Activated T-cell treated with anti-CD3 and anti-CD28 coated beads for 4 hours (primary cell): ENCODE data around the gene CACFD1.
"Not testable (repeated sequence)": the region's sequence is repeated elsewhere in the genome, so short reads cannot be mapped to it uniquely, and the experiment has no call there.

Source experiments
- DNase-seq: peaks from one replicate; pipeline ENCODE4 v3.0.0-alpha.2; 2020

Gene CACFD1

DNA sequence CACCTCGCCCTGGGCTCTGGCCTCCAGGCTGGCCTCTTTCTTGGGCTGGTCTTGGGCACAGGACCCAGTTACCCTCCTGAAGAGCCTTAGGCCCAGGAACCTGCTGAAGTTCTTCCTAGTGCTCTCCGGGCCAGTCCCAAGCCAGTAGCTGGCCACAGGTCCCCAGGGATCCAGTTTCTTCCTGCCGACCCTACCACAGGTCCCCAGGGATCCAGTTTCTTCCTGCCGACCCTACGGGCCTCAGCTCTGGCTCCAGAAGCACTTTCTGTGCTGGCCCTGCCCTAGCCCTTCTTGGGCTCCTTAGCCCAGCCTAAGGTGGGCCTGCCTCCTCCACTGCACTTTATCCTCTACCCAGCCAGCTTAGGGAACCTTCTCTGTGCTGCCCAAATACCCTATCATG is 18.2 kb upstream of the CACFD1 start:
- no peak for DNase-seq

DNA sequence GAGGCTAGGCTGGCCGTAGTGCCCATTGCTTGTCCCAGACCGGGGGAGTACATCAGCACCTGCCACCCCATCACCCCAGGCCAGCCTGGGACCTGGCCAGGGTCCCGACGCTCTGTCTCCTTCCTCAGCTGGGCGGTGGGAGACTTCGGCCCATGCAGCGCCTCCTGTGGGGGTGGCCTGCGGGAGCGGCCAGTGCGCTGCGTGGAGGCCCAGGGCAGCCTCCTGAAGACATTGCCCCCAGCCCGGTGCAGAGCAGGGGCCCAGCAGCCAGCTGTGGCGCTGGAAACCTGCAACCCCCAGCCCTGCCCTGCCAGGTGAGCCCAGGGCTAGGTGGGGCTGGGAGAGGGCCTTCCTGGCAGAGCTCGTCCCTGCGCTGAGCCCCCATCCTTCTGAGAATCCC is 16.5 kb upstream of the CACFD1 start:
- DNase-seq, result no peak

DNA sequence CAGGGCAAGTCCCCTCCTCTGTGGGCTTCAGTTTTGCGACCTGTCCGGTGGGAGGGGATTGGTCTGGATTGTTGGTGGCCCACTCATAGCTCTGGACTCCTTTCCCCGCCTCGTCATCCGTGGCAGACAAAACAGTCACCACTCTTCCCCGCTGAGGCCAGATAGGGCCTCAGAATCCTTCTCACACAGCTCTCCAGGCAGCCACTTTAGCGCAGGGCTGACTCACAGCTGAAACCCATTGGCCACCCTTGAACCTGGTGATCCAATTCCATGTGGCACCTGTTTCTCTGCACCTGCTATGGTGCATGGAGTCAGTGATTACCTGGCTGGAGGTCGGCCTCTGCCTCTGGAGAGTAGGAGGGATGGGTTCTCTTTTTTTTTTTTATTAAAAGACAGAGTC is 15.8 kb upstream of the CACFD1 start:
- no peak for DNase-seq

DNA sequence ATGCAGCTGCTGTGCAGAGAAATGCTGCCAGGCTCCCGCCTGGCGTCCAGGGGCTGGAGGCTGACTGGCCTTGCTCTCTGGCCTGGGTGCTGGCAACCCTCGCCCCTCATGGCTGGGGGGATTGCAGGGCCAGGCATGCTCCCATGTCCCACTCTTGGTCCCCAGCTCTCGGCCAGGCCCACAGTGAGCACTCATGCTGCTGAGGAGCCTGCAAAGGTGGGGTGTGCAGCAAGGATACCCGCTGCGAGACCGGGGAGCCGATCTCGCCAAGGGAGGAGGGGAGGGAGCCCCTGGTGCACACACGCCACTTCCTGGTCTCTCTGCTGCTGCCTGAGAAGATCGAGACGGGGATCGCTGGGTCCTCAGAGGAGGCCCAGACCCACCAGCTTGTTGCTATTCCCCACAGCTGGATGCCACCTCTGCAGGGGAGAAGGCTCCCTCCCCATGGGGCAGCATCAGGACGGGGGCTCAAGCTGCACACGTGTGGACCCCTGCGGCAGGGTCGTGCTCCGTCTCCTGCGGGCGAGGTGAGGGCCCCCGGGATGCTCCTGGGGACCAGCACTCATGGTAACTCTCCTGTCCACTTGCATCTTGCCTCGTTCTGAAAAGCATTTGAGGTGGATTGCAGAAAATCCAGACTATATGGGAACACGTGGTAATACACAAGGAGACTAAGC is 14.3 kb upstream of the CACFD1 start:
- no peak for DNase-seq

DNA sequence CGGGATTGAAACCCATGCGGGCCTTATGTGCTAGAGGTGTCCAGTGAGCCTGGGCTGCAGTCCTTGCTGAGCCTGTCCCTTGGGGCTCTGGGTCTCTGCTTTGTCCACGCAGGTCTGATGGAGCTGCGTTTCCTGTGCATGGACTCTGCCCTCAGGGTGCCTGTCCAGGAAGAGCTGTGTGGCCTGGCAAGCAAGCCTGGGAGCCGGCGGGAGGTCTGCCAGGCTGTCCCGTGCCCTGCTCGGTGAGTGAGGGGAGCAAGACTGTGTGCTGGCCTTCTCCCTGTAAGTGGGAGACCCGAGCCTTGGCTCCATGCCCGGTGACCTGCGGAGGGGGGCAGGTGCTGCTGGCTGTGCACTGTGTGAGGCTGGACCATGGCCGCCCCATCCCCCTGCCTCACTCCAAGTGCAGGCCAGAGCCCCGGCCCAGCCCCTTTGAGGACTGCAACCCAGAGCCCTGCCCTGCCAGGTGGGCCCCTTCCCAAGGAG is 11.2 kb upstream of the CACFD1 start:
- no peak for DNase-seq

DNA sequence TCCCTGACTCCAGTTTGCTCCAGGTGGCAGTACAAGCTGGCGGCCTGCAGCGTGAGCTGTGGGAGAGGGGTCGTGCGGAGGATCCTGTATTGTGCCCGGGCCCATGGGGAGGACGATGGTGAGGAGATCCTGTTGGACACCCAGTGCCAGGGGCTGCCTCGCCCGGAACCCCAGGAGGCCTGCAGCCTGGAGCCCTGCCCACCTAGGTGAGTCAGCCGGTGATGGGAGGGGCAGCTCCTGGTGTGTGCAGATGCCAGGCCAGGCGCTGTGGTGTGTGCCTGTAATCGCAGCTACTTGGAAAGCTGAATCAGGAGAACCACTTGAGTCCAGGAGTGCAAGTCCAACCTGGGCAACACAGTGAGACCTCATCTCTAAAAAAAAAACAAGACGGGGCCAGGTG is 10.0 kb upstream of the CACFD1 start:
- DNase-seq, result no peak

DNA sequence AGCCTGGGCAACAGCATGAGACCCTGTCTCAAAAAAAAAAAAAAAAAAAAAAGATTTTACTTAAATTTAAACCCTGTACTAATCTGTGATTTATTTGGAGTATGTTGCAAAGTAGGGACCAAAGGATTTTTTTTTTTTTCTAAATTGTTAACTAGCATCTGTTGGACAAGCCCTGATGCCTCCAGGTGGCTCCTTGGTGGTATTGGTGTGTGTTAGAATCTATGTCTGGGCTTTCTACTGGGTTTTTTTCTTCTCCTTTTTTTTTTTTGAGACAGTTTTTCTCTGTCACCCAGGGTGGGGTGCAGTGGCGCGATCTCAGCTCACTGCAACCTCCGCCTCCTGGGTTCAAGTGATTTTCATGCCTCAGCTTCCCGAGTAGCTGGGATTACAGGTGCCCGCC is 7.9 kb upstream of the CACFD1 start:
- DNase-seq, result not testable (repeated sequence)

DNA sequence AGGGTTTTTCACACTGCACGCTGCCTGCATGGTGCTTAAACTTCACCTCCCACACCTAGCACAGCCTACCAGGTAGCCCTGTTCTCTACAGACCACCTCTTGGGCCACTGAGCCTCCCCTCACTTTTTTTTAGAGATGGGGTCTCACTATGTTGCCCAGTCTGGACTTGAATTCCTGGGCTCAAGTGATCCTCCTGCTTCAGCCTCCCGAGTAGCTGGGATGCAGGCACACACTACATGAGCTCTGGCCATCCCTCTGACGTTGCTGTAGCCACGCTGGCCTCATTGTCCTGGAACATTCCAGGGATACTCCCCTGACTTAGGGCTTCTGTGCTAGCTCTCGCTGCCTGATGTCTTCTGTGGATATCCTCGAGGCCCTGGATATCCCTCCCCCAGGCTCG is 7.2 kb upstream of the CACFD1 start:
- DNase-seq, result no peak

DNA sequence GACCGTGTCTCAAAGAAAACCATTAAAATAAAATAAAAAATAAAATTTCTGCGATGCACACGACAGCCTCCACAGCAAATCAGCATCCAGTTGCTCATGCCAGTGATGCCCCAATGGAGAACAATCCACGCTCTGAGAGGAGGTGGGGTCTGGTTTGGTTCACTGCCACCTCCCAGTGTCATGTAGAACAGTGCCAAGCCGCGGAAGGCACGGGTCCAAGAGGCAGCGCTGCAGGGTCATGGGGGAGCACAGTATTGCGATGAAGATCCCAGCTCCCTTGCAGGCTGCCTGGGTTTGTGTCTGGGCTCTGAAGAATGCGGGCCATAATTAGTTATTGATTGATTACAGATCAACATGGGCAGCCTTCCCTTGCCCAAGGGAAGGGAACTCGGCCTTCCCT is 6.1 kb upstream of the CACFD1 start:
- DNase-seq, result no peak

DNA sequence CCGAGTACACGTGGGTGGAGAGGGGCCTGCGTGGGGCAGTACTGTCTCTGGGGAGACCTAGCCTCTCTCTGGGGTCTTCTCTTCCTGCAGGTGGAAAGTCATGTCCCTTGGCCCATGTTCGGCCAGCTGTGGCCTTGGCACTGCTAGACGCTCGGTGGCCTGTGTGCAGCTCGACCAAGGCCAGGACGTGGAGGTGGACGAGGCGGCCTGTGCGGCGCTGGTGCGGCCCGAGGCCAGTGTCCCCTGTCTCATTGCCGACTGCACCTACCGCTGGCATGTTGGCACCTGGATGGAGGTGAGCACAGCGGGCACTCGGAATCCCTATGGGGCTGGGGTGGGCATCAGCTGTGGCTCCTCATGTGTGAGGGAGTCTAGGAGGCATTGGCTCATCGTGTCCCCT is 5.5 kb upstream of the CACFD1 start:
- DNase-seq, result no peak

DNA sequence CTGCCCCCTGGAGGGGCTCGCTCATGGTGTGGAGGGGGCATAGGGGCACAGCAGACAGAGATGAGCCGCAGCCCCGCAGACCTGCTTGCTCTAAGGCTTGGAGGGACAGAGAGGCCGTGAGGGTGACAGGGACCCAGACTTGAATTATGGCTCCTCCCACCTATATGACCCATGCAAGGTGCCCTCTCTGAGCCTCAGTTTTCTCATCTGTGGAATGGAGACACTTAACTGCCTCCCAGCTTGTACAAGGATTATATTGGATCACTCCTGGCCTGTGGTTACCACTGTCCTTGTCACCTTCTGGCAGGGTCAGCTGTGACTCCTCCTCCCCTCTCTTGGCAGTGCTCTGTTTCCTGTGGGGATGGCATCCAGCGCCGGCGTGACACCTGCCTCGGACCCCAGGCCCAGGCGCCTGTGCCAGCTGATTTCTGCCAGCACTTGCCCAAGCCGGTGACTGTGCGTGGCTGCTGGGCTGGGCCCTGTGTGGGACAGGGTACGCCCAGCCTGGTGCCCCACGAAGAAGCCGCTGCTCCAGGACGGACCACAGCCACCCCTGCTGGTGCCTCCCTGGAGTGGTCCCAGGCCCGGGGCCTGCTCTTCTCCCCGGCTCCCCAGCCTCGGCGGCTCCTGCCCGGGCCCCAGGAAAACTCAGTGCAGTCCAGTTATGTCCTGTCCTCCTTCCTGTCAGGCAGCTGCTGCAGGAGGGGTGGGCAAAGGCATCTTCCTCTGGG is 4.7 kb upstream of the CACFD1 start:
- DNase-seq, result no peak

DNA sequence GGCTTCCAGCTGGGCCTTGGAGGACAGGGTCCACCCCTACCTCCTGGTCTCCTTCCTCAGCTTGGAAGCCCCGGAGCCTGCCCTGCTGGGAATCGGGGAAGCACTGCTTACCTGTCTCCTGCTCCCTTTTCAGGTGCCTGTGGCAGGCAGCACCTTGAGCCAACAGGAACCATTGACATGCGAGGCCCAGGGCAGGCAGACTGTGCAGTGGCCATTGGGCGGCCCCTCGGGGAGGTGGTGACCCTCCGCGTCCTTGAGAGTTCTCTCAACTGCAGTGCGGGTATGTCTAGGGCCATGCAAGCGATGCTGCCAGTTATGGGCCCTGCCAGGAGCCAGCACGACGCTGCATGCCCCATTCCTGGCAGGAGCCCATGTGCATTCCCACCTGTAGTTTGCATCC is 3.8 kb upstream of the CACFD1 start:
- DNase-seq, result no peak

DNA sequence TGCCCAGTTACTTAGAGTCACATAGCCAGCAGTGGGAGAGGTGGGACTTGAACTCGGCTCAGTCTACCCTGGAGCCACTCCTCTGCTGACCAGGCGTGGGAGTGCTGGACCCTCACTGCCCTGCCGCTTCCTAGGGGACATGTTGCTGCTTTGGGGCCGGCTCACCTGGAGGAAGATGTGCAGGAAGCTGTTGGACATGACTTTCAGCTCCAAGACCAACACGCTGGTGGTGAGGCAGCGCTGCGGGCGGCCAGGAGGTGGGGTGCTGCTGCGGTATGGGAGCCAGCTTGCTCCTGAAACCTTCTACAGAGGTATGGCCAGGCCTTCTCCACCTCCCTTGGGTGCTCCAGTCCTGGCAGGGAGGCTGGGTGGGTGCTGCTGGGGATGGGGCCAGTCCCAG is 3.4 kb upstream of the CACFD1 start:
- DNase-seq, result no peak

DNA sequence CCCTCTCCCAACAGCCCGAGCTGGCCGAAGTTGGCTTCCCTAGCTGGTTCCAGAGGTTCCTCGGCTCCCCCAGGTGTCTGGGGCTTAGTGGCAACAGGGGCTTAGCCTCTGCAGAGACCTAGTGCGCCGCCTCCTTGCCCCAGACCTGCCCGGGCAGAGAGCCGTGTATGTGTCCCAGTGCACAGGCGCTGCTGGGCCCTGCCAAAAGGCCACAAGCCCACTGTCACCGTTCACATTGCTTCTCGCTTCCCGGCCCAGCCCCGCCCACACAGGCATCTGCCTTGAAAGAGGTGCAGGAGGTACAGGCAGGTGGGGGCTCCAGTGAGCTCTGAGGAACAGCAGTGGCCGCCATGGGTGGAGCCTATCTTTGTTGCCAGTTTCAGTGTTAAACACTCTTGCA is 2.5 kb upstream of the CACFD1 start:
- DNase-seq, result no peak

DNA sequence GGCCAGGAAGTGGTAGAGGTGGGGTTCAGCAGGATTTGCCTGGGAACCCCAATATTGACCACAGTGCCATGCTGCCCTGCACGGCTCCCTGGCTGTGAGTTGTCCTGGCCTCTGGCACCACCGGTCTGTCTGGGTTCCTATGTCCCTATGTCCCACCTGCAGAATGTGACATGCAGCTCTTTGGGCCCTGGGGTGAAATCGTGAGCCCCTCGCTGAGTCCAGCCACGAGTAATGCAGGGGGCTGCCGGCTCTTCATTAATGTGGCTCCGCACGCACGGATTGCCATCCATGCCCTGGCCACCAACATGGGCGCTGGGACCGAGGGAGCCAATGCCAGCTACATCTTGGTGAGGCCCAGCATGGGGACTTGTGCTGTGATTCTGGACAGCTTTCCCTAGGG is 2.0 kb upstream of the CACFD1 start:
- DNase-seq, result no peak

DNA sequence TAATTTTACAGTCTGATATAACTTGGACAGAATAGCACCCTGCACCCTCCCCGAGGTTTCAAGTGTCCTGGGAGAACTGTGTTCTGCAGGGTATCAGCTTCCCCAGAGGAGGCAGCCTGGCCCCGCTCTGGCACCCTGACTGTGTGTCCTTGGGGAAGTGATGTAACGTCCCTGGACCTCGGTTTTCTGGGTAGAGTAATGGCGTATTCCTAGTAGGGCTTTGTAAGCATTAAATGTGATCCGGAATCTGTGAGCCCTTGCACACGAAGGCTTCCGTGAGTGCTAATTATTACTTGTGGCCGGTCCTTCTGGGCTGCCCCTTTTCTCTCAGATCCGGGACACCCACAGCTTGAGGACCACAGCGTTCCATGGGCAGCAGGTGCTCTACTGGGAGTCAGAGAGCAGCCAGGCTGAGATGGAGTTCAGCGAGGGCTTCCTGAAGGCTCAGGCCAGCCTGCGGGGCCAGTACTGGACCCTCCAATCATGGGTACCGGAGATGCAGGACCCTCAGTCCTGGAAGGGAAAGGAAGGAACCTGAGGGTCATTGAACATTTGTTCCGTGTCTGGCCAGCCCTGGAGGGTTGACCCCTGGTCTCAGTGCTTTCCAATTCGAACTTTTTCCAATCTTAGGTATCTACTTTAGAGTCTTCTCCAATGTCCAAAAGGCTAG is 1.0 kb upstream of the CACFD1 start:
- DNase-seq, result no peak

DNA sequence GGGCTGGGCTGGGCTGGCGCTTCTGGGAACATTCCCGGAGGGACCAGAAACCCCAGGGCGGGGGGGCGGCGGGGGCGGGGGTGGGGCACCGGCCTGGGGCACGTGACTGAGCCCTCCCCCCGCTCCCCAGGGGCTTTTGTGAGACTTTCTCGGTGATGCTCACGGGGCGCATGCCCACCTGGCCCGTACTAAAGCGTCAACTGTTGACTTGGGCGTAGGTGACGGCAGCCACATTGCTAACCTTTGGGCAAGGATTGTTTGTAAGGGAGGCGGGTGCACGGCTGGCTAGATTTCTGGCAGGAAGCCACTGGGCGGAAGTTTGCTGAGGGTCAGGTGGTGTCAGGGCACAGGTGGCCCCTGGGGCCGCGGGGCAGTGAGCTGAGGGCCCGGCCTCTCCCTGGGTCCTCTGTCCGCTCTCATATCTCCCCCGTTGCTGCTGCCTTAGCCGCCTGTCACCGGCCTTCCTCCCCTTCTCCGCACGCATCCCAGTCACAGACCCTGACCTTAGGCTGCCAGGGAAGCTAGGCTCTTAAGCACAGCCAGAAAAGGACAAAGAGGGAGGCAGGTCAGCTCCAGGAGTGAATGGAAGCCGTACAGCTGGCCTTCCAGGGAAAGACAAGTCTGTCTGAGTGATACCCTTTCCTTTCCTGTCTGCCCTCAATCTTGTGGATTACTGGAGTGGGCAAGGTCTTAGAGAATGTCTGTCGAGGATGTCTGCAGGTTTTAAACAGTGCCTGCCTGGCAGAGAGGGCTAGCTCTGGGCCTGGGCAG is 812 bp downstream of the CACFD1 start:
- no peak for DNase-seq

DNA sequence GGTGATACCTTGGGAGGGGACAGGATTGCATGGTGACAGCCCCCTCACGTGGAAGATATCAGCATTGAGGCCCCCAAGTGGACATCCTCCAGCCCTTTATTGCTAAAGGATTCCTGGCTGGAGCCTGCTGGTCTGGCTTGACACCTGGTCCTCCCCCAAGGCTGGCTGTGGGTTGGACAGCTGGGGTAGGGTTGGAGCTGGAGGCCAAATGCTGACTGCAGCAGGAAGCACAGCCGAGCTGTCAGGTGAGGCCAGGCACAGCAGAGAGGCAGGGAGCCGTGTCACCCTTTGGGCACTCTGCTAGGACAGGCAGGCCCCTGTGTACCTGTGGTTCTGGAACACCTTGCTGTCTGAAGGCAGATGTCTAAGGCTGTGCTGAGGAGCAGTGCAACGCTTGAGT is 2.2 kb downstream of the CACFD1 start:
- no peak for DNase-seq

DNA sequence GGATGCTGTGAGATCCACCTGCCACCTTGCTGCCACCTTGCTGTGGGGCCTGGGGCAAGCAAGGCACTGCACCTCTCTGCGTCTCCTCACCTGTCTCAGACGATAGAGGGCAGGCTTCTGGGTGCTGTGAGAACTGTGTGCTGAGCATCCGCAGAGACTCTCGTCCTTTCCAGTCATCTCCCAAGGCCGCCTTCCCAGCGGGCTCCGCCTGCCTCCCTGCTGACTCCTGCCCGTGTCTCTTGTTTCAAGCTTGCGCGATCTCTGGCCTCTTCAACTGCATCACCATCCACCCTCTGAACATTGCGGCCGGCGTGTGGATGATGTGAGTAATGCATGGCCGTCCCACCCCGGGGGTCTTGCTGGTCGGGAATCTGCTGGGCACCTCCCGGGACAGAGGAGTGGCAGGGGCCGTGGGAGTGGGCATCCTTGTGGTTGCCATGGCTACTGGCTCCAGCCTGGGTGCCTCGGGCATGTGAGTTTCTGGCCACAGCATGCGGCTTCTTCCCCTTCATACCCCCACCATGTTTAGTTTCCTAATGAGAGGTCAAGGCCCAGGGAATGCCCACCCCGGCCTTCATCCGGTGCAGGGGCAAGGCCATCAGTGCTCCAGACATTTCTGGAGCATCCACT is 3.6 kb downstream of the CACFD1 start:
- no peak for DNase-seq

DNA sequence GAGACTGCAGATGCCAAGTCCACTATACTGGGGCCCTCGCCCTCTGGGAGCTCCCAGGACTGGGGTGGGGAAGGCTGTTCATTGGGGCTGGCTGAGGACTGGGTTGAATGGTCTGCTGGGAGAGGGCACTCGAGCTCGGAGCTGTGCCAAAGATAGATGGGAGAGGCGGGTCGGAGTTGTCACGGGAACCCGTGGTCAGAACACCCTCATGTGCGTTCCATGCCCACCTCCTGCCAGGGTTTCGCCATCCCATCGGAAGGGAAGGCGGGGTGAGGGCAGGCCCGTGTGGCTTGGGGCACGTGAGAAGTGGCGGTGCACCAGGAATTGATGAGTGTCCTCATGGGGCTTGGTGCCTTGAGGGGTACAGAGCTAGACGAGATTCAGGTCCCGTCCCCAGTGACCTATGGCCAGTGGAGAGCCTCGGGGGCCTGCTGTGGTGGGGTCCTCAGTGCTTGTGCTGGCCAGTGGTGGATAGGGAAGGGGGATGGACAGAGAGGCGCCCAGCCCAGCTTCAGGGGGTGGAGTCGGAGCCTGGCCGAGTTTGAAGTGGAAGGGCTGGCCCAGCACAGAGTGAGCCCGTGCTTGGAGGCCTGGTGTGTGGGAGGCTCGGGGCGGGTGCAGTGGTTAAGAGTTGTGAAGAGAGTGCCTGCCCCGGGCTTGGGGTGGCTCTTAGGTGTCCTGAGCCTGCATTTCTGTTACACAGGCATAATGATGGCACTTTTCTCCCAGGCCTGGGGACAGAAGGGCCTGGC is 4.3 kb downstream of the CACFD1 start:
- DNase-seq, result no peak

DNA sequence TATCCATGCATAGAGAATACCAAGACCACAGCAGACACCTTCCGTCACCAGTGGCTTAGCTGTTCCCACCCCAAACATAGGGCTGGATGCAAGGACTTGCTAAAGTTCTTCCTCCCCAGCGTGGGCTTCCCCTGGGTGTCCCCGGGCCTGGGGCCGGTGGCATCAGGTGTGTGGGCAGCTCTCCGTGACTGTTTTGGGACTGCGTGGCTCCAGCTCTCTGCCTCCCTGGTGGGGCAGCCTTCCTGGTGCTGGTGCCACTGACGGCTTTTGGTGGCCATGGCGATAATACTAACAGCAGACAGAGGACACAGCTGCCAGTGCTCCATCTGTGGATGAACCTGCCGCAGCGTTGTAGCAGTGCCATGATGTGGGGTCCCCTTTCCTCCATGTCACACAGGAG is 4.9 kb downstream of the CACFD1 start:
- DNase-seq, result no peak

DNA sequence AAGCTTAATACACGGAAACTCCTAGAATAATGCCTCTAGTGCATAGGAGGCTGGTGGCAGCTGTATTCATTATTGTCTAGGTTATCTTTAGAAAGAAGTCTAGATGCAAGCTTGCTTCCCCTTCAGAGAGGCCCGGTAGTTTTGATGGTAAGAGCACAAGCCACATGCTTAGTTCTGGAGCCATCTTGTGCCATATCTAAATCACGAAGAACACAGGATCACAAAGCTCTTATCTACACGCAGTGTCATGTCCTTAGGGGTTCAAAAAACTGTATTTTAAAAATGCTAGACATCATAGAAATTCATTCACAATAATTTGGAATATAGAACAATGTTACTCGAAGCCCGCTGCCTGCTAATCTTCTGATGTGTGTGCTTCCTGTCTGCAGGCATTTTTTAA is 6.2 kb downstream of the CACFD1 start:
- DNase-seq, result no peak
